NB4 (cell line): ENCODE data around the gene HOXB7.

Experiments
- CTCF ChIP-seq: IDR thresholded peaks from one replicate; pipeline ENCODE4 v1.5.1; 2012; ENCODE audit warnings: low read depth, low read length
- MYC ChIP-seq: IDR thresholded peaks from 2 replicates; pipeline ENCODE4 v1.6.1; 2011; ENCODE audit warnings: low read depth, low read length
- POLR2A ChIP-seq: IDR thresholded peaks from 2 replicates; pipeline ENCODE4 v1.6.1; 2011; ENCODE audit warnings: mild to moderate bottlenecking; ENCODE audit not compliant: insufficient read length; ENCODE audit errors: extremely low read depth

- no peak for TF ChIP-seq POLR2A
- TF ChIP-seq CTCF, result no peak
- TF ChIP-seq MYC, result no peak
Observed at GRCh38 chr17:48569674-48570324, 41.0 kb downstream of the HOXB7 start.
